Amygdala (tissue), 56 donors: ENCODE results near the gene PTX3.

Experiments used
- DNase-seq, 56 donors: peaks; one replicate each; lab custom pipeline; 2025; lab: John Stamatoyannopoulos, UW

Gene PTX3

GRCh38 chr3:157471064-157471463 lies 34.4 kb downstream of the PTX3 start:
- no peak for DNase-seq

- no peak for DNase-seq
Observed at GRCh38 chr3:157472648-157473047, 36.0 kb downstream of the PTX3 start.

- DNase-seq = no peak
Observed at GRCh38 chr3:157475921-157476414, 39.3 kb downstream of the PTX3 start.

- DNase-seq = no peak
Observed at GRCh38 chr3:157477441-157477840, 40.8 kb downstream of the PTX3 start.

- DNase-seq = no peak
Observed at GRCh38 chr3:157479464-157480243, 43.0 kb downstream of the PTX3 start.

GRCh38 chr3:157487339-157487738 lies 50.7 kb downstream of the PTX3 start:
- DNase-seq = no peak

- DNase-seq = no peak
Observed at GRCh38 chr3:157488144-157488543, 51.5 kb downstream of the PTX3 start.

GRCh38 chr3:157491136-157491535 lies 54.5 kb downstream of the PTX3 start:
- no peak for DNase-seq
